GM19397 (cell line): ENCODE results near the gene SOX6.
"Not testable (repeated sequence)": the region's sequence is repeated elsewhere in the genome, so short reads cannot be mapped to it uniquely, and the experiment has no call there.

Experiments
- ATAC-seq: cut with Tn5 transposase; IDR thresholded peaks from one replicate; pipeline ENCODE4 v1.9.1; 2021; ENCODE audit warnings: mild to moderate bottlenecking, moderate library complexity; ENCODE audit not compliant: unreplicated experiment

The SOX6 gene

GRCh38 chr11:16157327-16157726, 199.0 kb downstream of the SOX6 start:
- no peak for ATAC-seq

GRCh38 chr11:16155448-16155847, 200.9 kb downstream of the SOX6 start:
- ATAC-seq = no peak

- ATAC-seq = no peak
These were observed 201.5 kb downstream of the SOX6 start for GRCh38 chr11:16154715-16155396.

DNA sequence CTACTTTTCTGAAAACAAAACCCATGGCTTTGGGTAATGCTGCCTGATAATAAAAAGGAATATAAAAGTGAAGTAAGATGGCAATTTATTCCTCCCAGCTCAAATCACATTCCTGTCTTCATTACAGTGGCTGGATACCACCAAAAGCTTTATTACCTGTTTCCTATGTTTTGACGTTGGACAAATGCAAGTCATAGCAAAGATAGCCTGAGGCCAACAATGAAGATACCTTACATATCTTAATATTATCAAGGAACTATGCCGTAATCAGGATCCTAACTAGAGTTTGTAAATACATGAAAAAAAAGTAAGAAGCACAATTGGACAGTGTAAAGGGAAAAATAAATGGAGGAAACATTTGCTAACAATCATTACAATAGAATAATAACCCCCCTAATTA, 202.4 kb downstream of the SOX6 start:
- ATAC-seq = no peak

DNA sequence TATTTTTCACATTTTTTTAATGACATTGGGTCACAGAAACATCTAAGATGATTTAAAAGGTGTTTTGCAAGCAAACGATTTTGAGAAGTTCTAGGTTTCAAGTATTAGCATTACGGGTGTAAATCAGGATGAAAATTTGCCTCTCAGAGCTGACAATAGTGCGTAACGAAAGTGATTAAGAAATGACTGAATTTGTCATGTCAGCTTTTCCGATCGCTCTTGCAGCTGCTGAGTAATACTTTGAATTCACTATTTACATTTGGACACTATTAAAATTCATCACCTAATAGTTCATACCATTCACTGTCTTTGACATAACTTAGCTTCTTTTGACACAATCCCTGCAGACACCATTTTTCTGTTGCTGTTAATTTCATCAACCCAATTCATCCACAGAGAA, 205.2 kb downstream of the SOX6 start:
- no peak for ATAC-seq

GRCh38 chr11:16149476-16149875, 206.9 kb downstream of the SOX6 start:
- no peak for ATAC-seq

DNA sequence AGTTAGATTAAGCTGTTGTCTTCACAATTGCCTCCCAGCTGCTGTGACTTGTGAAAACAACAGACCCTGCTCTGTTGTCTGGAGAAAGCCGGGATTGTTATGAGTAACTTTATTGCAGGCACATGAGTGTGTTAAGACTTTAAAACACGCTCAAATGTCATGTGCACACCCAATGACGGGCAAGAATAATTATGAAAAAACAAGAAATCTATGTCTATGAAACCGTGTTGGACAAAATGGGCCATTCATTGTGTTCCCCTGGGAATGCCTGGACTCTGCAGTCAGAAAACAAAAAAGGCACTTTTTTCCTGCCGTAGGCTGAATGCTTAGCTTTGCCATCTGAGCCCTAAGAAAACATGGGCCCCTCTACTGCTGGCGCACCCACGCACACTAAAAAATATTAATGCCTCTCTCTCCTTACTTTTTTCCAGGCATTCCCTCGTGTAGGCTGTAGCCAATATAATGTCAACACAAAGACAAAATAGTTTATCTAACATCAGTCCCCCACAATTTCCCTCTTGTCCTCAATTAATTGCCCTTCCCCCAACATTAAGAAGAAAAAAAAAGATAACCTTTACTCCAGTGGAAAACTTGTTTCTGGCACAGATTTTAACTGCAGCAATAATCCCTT, 207.9 kb downstream of the SOX6 start:
- ATAC-seq = no peak

DNA sequence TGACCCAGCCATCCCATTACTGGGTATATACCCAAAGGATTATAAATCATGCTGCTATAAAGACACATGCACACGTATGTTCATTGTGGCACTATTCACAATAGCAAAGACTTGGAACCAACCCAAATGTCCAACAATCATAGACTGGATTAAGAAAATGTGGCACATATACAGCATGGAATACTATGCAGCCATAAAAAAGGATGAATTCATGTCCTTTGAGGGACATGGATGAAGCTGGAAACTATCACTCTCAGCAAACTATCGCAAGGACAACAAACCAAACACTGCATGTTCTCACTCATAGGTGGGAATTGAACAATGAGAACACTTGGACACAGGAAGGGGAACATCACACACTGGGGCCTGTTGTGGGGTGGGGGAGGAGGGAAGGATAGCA, 209.4 kb downstream of the SOX6 start:
- ATAC-seq = not testable (repeated sequence)

DNA sequence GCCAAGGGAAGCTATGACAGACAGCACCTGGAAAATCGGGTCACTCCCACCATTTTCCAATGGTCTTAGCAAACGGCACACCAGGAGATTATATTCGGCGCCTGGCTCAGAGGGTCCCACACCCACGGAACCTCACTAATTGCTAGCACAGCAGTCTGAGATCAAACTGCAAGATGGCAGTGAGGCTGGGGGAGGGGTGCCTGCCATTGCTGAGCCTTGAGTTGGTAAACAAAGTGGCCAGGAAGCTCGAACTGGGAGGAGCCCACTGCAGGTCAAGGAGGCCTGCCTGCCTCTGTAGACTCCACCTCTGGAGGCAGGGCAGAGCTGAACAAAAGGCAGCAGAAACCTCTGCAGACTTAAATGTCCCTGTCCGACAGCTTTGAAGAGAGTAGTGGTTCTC, 214.7 kb downstream of the SOX6 start:
- ATAC-seq = not testable (repeated sequence)

DNA sequence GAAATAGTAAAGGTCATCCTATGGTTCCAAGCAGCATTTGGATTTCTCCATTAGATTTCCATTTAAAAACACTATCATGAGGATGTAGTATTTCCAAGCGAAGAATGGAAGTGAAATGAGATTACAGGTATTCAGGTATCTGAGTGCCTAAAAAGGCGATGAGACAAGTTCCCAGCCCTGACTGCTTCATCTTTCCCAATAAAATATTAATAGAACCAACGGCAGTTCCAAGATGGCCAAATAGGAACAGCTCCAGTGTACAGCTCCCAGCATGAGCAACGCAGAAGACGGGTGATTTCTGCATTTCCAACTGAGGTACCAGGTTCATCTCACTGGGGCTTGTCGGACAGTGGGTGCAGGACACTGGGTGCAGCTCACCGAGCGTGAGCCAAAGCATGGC, 215.2 kb downstream of the SOX6 start:
- not testable (repeated sequence) for ATAC-seq

GRCh38 chr11:16136792-16137390, 219.5 kb downstream of the SOX6 start:
- ATAC-seq = no peak

DNA sequence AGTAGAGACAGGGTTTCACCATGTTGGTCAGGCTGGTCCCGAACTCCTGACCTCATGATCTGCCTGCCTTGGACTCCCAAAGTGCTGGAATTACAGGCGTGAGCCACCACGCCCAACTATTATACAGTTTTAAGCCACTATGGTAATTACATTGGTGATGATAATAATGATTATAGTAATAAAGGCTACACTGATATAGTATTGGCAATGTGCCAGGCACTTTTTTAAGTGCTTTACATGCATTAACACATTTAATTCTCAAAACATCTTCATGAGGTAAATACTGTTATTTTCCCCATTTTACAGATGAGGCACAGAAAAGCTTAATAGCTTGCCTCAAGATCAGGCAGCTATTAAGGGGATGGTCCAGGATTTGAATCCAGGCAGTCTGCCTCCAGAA, 222.5 kb downstream of the SOX6 start:
- ATAC-seq = no peak

DNA sequence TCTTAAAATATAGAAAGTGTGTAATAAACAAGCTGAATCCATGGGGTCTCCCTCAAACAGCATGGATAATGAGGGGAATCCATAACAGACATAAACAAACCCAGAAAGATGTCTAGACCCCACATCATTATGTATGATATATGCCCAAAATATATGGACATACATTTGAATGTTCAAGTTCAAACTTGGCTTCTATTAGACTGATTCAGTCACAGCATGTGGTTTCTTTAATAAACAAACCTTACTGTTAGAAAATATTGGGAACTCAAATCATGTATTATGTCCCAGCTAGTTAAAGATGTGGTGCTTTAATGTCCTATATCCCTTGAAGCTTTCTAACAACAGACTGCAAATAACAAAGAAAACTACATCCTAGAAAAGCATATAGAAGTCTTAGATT, 228.6 kb downstream of the SOX6 start:
- no peak for ATAC-seq

DNA sequence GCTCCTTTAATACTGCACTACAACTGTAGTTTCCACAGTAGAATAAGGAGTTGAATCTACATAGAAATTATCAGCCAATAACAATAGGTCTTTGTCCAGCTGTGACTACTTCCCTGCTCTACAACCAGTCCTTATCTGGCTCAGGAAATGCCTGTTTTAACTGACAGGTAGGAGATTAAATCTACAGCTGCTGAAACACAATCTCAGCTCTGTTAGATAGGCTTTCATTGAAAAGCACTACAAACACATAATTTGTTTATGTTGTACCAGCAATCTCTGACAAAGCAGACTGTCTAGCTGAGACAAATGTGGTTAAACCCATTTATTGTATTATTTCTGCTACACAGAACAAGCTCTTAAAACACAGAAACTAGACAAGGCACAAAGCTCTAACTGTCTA, 230.0 kb downstream of the SOX6 start:
- no peak for ATAC-seq

DNA sequence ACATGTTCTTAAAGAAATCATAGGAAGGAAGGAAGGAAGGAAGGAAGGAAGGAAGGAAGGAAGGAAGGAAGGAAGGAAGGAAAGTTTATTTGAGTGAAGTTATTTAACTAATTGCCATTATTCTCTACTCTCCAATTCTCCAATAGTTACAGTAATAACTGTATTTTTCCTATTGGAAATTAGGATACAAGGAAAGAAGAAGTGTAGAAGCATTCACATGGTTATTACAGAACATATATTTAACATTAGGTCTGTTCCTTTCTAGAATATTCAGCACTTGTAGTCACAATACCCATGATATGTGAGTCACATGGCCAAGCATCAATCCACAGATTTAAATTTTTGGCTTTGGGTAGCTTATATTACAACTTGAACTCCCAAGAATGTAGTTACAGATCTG, 230.6 kb downstream of the SOX6 start:
- ATAC-seq = no peak

GRCh38 chr11:16124390-16124789, 232.0 kb downstream of the SOX6 start:
- no peak for ATAC-seq

DNA sequence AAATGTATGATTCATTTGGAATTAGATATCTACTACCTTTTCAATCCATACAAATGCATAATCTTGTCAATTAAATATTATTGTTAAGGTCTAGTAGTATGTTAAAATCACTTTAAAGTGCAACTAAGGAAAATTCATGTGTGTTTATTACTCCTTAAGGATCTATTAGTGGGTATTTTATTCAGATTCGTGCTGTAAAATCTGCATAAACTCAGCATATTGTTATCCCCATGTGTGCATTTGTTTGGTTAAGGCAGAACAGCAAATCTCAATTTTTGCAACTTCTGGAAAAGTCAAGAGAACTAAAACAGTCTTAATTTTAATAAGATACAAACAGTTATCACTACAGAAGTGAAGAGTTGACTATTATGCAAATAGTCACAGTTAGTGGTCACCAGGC, 234.5 kb downstream of the SOX6 start:
- no peak for ATAC-seq

DNA sequence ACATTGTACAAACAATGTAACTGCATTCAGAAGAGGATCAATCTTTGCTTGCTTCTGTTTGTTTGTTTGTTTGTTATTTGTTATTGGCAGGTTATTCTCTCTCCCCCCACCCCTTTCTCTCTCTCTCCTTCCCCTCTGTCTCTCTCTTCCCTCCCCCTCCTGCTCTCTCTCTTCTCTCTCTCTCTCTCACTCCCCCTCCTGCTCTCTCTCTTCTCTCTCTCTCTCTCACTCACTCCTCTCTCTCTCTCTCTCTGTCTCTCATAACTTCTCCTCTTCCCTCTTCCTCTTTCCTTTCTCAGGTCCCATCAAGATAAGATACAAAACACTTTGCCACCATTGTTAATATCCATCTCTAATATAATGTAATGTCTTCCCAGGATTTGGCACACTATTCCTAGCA, 236.3 kb downstream of the SOX6 start:
- ATAC-seq = no peak

GRCh38 chr11:16117989-16118756, 238.2 kb downstream of the SOX6 start:
- no peak for ATAC-seq

GRCh38 chr11:16114978-16115871, 241.1 kb downstream of the SOX6 start:
- ATAC-seq = no peak

DNA sequence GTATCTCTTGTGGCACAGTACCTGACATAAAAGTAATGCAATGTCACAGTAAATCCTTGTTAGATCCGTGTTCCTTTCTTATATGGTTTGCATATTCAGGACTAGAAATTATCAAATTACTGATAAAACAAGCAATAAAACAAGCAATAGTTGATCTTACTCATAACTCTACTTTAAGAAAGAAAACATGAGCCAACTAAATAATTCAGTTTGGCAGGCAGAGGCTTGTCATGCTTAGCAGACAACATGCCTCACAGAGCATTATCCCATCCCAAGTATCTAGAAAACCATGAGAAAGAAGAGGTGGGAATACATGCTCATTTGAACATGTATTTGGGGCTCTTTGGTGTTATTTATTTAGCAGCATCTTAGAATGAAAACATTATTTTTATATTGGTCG, 241.9 kb downstream of the SOX6 start:
- ATAC-seq = no peak
